Adrenal gland (tissue), 12 donors: ENCODE results near the gene SORT1. TPM values are rescaled to one million over a fixed set of nuclear protein-coding genes. Genes with fewer than 3 reads are reported as not detected.

Experiments used
- DNase-seq, 7 donors: peaks; one replicate each; pipeline ENCODE4 v3.0.0-alpha.2; 2019 to 2020
- H3K27ac ChIP-seq, 5 donors: fragments of 200-600 bp; sonication (generic) in 4 of 5; 1 replicate in 3 of 5; 2 replicates in 2 of 5; pipeline versions ENCODE4 v1.5.1 to v1.8.0; 2016 to 2020; ENCODE audit warnings: mild to moderate bottlenecking in 1 of 5
- H3K27me3 ChIP-seq: fragments of 200-600 bp; 2 replicates; pipeline ENCODE4 v1.8.0; 2021
- H3K36me3 ChIP-seq, 2 donors: fragments of 200-600 bp; replicated peaks in 1 of 2; 1 replicate in 1 of 2; 2 replicates in 1 of 2; pipeline versions ENCODE4 v1.5.1 to v1.8.0; 2018 to 2022
- H3K4me1 ChIP-seq, 2 donors: fragments of 200-600 bp; replicated peaks in 1 of 2; 1 replicate in 1 of 2; 2 replicates in 1 of 2; pipeline versions ENCODE4 v1.5.1 to v1.8.0; 2018 to 2021
- H3K4me3 ChIP-seq, 4 donors: fragments of 200-600 bp; sonication (generic) in 3 of 4; one replicate each; pipeline ENCODE4 v1.5.1; 2016 to 2018
- H3K9me3 ChIP-seq, 3 donors: fragments of 200-600 bp; sonication (generic) in 1 of 3; replicated peaks in 1 of 3; 1 replicate in 2 of 3; 2 replicates in 1 of 3; pipeline versions ENCODE4 v1.5.1 to v1.8.0; 2016 to 2021
- POLR2A ChIP-seq, 2 donors: fragments of 450-650 bp; IDR thresholded peaks; one replicate each; pipeline ENCODE4 v1.6.1; 2017; ENCODE audit warnings: antibody characterized with exemption in 2 of 2, mild to moderate bottlenecking in 2 of 2, moderate library complexity in 1 of 2
- WGBS, 4 donors: extraction: QIAGEN DNeasy Blood & Tissue Kit in 2 of 4; methylation state at CpG; one replicate each; pipeline versions ENCODE4 v1.1.5 to v1.1.7; 2013 to 2017; 5-methylcytosine and 5-hydroxymethylcytosine counted together
- intact Hi-C, 2 donors: fragments of 100-400 bp; cut with DNase I; formaldehyde crosslinking; loops; one replicate each; pipeline versions ENCODE4 v1.14.1 to v1.15.0; 2022 to 2023
- polyA plus RNA-seq, 3 donors: library from polyadenylated mRNA; stranded (reverse); fragments of 200-250 nt in 2 of 3; fragments of 350-450 nt in 1 of 3; fragmentation: Illumina TruSeq in 1 of 3; extraction: RNeasy Lipid Tissue Mini Kit (QIAGEN cat#74804) in 1 of 3; gene quantifications; one replicate each; pipeline ENCODE4 v1.2.3, GENCODE V29; 2013 to 2014
- total RNA-seq, 9 donors: library from RNA; depleted of rRNA in 4 of 9; stranded (reverse); fragments of >200 nt in 4 of 9; fragments of 120-200 nt in 1 of 9; fragmentation: NEBNext Ultra II Directional in 1 of 9; extraction: Animal tissue kit (Norgen Biotek cat#: 25700) in 1 of 9; gene quantifications; one replicate each; pipeline versions ENCODE4 v1.1.0 to v1.2.4, GENCODE V29; 2013 to 2023
- TF ChIP-seq, protein P1 (sequence below), 6 experiments: fragments of 450-650 bp in 4 of 6; fragments of 200-600 bp in 2 of 6; sonication (generic) in 1 of 6; IDR thresholded peaks; 1 replicate in 5 of 6; 2 replicates in 1 of 6; pipeline versions ENCODE4 v1.5.1 to v1.8.0; 2016 to 2021; ENCODE audit warnings: antibody characterized with exemption in 6 of 6, mild to moderate bottlenecking in 2 of 6, moderate library complexity in 1 of 6
- donor health status: healthy with polysubstance abuse.
- donor health status: Bipolar disorder and iron deficiency.
- donor health status: DM: yes; HTN: yes; CAD: no.
- donor health status: DM: no; HTN: no; CAD: no.
- donor health status: DM: no; HTN: no; CAD: no.
- donor health status: DM: yes; HTN: yes; CAD: no.

Gene SORT1
- total and polyA plus RNA-seq, 12 donors = 13.4 to 56.8 (median 37.5) TPM

DNA sequence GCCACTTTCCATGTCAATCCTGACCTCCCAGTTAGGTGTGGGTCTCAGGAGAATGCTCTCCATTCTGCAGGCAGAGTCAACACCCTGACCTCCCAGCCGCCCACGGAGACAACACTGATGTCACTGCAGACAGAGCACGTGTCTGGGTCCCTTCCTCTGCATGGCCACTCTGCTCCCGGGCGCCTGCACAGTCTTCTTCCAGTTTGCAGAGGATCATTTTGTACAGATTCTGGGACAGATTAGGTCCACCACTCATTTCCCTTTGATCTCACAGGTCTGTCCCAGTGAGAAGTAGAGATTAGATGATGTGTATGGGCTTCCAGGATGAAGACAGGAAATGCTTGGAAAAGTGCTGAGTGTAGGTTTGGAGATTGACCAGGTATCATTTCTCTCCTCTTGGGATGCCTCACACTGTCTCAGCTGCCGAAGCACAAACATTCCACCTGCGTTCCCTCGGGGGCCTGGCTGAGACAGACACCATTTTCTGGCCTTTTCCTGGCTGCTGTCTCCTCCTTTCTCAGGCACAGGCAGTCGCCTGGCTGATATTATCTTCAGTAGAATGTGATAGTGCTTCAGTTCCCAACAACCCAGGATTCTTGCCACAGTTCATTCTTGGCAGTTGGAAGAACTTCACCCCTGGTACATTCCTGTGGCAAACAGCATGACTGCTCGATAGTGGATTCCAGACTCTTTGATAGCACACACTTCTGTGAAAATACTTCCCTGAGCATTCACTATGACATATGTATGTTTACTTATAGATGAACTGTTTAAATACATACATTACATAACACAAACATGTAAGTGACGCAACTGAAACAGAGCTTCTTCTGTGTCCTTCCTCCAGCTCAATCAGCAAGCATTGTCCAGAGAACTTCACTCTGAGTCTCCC is 98.8 kb downstream of the SORT1 start:
- no peaks in the 10 kb centered on the region for H3K9me3 ChIP-seq
- no peak overlapping the region for H3K4me3 ChIP-seq
- peaks cover 0 to 20% of the 10 kb centered on the region in 2 donors for H3K4me1 ChIP-seq
- WGBS, 4 donors = 44 to 49% (median 46%) methylated on average over 11 of the region's 11 CpGs
- peak in 5 of 7 donors; percentile 52 to 81 (median 62) for DNase-seq
- intact Hi-C loops = no loop called here
- H3K27ac ChIP-seq = peak overlapping the region in 2 of 5 donors; percentile 66 to 82
- no peaks in the 10 kb centered on the region for H3K36me3 ChIP-seq
- no peaks in the 10 kb centered on the region for H3K27me3 ChIP-seq
- TF ChIP-seq, protein P1, sequence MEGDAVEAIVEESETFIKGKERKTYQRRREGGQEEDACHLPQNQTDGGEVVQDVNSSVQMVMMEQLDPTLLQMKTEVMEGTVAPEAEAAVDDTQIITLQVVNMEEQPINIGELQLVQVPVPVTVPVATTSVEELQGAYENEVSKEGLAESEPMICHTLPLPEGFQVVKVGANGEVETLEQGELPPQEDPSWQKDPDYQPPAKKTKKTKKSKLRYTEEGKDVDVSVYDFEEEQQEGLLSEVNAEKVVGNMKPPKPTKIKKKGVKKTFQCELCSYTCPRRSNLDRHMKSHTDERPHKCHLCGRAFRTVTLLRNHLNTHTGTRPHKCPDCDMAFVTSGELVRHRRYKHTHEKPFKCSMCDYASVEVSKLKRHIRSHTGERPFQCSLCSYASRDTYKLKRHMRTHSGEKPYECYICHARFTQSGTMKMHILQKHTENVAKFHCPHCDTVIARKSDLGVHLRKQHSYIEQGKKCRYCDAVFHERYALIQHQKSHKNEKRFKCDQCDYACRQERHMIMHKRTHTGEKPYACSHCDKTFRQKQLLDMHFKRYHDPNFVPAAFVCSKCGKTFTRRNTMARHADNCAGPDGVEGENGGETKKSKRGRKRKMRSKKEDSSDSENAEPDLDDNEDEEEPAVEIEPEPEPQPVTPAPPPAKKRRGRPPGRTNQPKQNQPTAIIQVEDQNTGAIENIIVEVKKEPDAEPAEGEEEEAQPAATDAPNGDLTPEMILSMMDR (IDR thresholded peaks at IDR 0.05) = no peak
- no peak for TF ChIP-seq POLR2A (IDR thresholded peaks at IDR 0.05)

DNA sequence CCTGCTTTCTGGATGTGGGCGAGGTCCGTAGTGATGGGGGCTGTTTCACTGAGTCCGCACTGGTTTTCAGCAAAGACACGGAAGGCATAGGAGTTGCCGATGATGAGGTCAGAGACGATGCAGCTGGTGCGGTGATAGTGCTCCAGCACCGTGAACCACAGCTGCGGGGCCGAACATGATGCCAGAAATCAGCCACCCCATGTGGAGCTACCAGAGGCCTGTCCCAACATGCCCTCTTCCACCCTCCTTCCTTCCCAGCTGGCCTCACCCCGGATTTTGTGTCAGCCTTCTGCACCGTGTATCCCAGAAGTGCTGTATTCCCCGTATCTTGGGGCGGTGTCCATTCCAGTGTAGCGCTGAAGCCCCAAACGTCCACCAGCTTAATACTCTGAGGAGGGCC is 100.9 kb downstream of the SORT1 start:
- H3K27ac ChIP-seq = no peak overlapping the region
- TF ChIP-seq, protein P1 (IDR thresholded peaks at IDR 0.05) = no peak
- no peak for TF ChIP-seq POLR2A (IDR thresholded peaks at IDR 0.05)
- intact Hi-C loops = no loop called here
- no peaks in the 10 kb centered on the region for H3K27me3 ChIP-seq
- no peaks in the 10 kb centered on the region for H3K9me3 ChIP-seq
- H3K36me3 ChIP-seq = no peaks in the 10 kb centered on the region
- WGBS, 4 donors = 92 to 96% (median 94%) methylated on average over 15 to 16 of the region's 16 CpGs
- H3K4me1 ChIP-seq = peaks cover 0 to 20% of the 10 kb centered on the region in 2 donors
- DNase-seq = no peak
- H3K4me3 ChIP-seq = no peak overlapping the region

GRCh38 chr1:109295712-109296415 is 101.9 kb downstream of the SORT1 start:
- H3K27me3 ChIP-seq = no peaks in the 10 kb centered on the region
- H3K9me3 ChIP-seq = no peaks in the 10 kb centered on the region
- 78 to 89% (median 80%) methylated on average over 9 to 12 of the region's 12 CpGs for WGBS, 4 donors
- no peaks in the 10 kb centered on the region for H3K36me3 ChIP-seq
- DNase-seq = no peak
- no peak for TF ChIP-seq POLR2A (IDR thresholded peaks at IDR 0.05)
- TF ChIP-seq, protein P1 (IDR thresholded peaks at IDR 0.05) = no peak
- H3K27ac ChIP-seq = no peak overlapping the region
- no peak overlapping the region for H3K4me3 ChIP-seq
- intact Hi-C loops = no loop called here
- H3K4me1 ChIP-seq = peaks cover 0 to 20% of the 10 kb centered on the region in 2 donors

DNA sequence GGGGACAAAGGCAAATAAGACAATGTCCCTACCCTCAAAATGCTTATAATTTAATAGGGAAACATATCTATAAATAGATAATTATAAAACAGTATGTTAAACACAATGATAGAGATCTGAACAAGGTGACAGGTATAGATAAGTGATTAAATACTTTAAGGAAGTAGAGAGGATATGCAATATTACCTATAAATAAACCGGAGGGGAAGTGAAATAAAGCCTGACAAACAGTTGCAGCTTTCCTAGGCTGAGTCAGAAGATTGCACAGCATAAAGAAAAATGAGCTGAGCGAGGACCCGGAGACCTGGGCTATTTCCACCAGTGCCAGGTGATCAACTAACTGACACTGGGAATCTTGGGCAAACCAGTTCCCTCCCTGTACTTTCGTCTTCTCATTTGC is 103.2 kb downstream of the SORT1 start:
- H3K4me1 ChIP-seq = peaks cover 0 to 16% of the 10 kb centered on the region in 2 donors
- intact Hi-C loops = no loop called here
- H3K27me3 ChIP-seq = no peaks in the 10 kb centered on the region
- 52 to 64% (median 58%) methylated on average over 4 of the region's 4 CpGs for WGBS, 4 donors
- DNase-seq = no peak
- no peaks in the 10 kb centered on the region for H3K9me3 ChIP-seq
- TF ChIP-seq, protein P1 (IDR thresholded peaks at IDR 0.05) = no peak
- TF ChIP-seq POLR2A (IDR thresholded peaks at IDR 0.05) = no peak
- no peak overlapping the region for H3K4me3 ChIP-seq
- no peak overlapping the region for H3K27ac ChIP-seq
- H3K36me3 ChIP-seq = no peaks in the 10 kb centered on the region
